GM18870 (cell line): ENCODE measurements around the gene GALNTL6.

Source experiments
- ATAC-seq: cut with Tn5 transposase; IDR thresholded peaks from one replicate; pipeline ENCODE4 v1.9.1; 2021; ENCODE audit warnings: moderate library complexity; ENCODE audit not compliant: unreplicated experiment

The GALNTL6 gene

GRCh38 chr4:171983935-171984805, 171.0 kb downstream of the GALNTL6 start:
- ATAC-seq: no peak

GRCh38 chr4:171985129-171985528, 171.9 kb downstream of the GALNTL6 start:
- ATAC-seq: no peak

- ATAC-seq: no peak
Observed at GRCh38 chr4:171993247-171993646, 180.0 kb downstream of the GALNTL6 start.

- no peak for ATAC-seq
Observed at GRCh38 chr4:172007889-172008288, 194.7 kb downstream of the GALNTL6 start.

GRCh38 chr4:172009446-172010230, 196.4 kb downstream of the GALNTL6 start:
- no peak for ATAC-seq

- ATAC-seq: no peak
Observed at GRCh38 chr4:172011196-172011595, 198.0 kb downstream of the GALNTL6 start.

GRCh38 chr4:172018358-172018757, 205.2 kb downstream of the GALNTL6 start:
- ATAC-seq: no peak

- ATAC-seq: no peak
Observed at GRCh38 chr4:172035562-172035961, 222.4 kb downstream of the GALNTL6 start.

- ATAC-seq: no peak
Observed at GRCh38 chr4:172040766-172041165, 227.6 kb downstream of the GALNTL6 start.

- no peak for ATAC-seq
Observed at GRCh38 chr4:172042714-172043114, 229.5 kb downstream of the GALNTL6 start.

- no peak for ATAC-seq
Observed at GRCh38 chr4:172045981-172046380, 232.8 kb downstream of the GALNTL6 start.

GRCh38 chr4:172048666-172049065, 235.5 kb downstream of the GALNTL6 start:
- ATAC-seq: no peak

GRCh38 chr4:172050911-172051310, 237.7 kb downstream of the GALNTL6 start:
- ATAC-seq: no peak

- ATAC-seq: peak; percentile 94
Observed at GRCh38 chr4:172055046-172055445, 241.8 kb downstream of the GALNTL6 start.

- no peak for ATAC-seq
Observed at GRCh38 chr4:172055498-172055897, 242.3 kb downstream of the GALNTL6 start.

- peak; percentile 91 for ATAC-seq
Observed at GRCh38 chr4:172061204-172061603, 248.0 kb downstream of the GALNTL6 start.

- no peak for ATAC-seq
Observed at GRCh38 chr4:172068506-172068905, 255.3 kb downstream of the GALNTL6 start.

GRCh38 chr4:172073590-172073989, 260.4 kb downstream of the GALNTL6 start:
- ATAC-seq: no peak

- no peak for ATAC-seq
Observed at GRCh38 chr4:172083272-172083671, 270.1 kb downstream of the GALNTL6 start.

GRCh38 chr4:172088556-172088955, 275.4 kb downstream of the GALNTL6 start:
- no peak for ATAC-seq

- ATAC-seq: no peak
Observed at GRCh38 chr4:172095161-172095560, 282.0 kb downstream of the GALNTL6 start.

GRCh38 chr4:172096786-172097185, 283.6 kb downstream of the GALNTL6 start:
- ATAC-seq: no peak
